Endodermal cell (in vitro differentiated cells): ENCODE data around the gene CDC42BPG. TPM values are rescaled to one million over a fixed set of nuclear protein-coding genes. Genes with fewer than 3 reads are reported as not detected.
A peak's percentile ranks its signal among the peaks of the same experiment; 100 is the strongest.

ENCODE experiments used
- DNase-seq: peaks from one replicate; pipeline ENCODE4 v3.0.0-alpha.2; 2017
- H3K27ac ChIP-seq: 2 replicates; pipeline ENCODE4 v1.5.1; 2013; ENCODE audit warnings: mild to moderate bottlenecking, low read depth, low read length, moderate library complexity
- H3K27me3 ChIP-seq: 2 replicates; pipeline ENCODE4 v1.6.1; 2013; ENCODE audit warnings: mild to moderate bottlenecking, low read length, moderate library complexity; ENCODE audit not compliant: insufficient read depth, control insufficient read depth, poor library complexity, severe bottlenecking
- H3K36me3 ChIP-seq: 2 replicates; pipeline ENCODE4 v1.7.0; 2013; ENCODE audit warnings: mild to moderate bottlenecking, low read length, moderate library complexity; ENCODE audit not compliant: control insufficient read depth, insufficient read depth
- H3K4me1 ChIP-seq: one replicate; pipeline ENCODE4 v1.7.0; 2013; ENCODE audit warnings: low read length; ENCODE audit not compliant: control insufficient read depth, insufficient read depth
- H3K4me3 ChIP-seq: 2 replicates; pipeline ENCODE4 v1.5.1; 2013; ENCODE audit warnings: mild to moderate bottlenecking, low read length, moderate library complexity
- H3K9ac ChIP-seq: 2 replicates; pipeline ENCODE4 v1.6.1; 2013; ENCODE audit warnings: mild to moderate bottlenecking, low read length, moderate library complexity; ENCODE audit not compliant: poor library complexity, severe bottlenecking; ENCODE audit errors: extremely low read depth
- H3K9me3 ChIP-seq: 2 replicates; pipeline ENCODE4 v1.6.1; 2013; ENCODE audit warnings: mild to moderate bottlenecking, low read length, moderate library complexity; ENCODE audit not compliant: control insufficient read depth
- H3K27ac Mint-ChIP-seq: 2 replicates; pipeline ENCODE4 v1.8.0; 2020; ENCODE audit warnings: mixed read lengths
- H3K27me3 Mint-ChIP-seq: 2 replicates; pipeline ENCODE4 v1.8.0; 2021; ENCODE audit warnings: mild to moderate bottlenecking, mixed read lengths; ENCODE audit not compliant: insufficient read depth
- H3K36me3 Mint-ChIP-seq: 2 replicates; pipeline ENCODE4 v1.8.0; 2020; ENCODE audit warnings: low read depth, mixed read lengths
- H3K4me1 Mint-ChIP-seq: 2 replicates; pipeline ENCODE4 v1.8.0; 2020; ENCODE audit warnings: mixed read lengths
- H3K4me3 Mint-ChIP-seq: 2 replicates; pipeline ENCODE4 v1.8.0; 2020; ENCODE audit warnings: mild to moderate bottlenecking, moderate library complexity, mixed read lengths
- H3K9me3 Mint-ChIP-seq: 2 replicates; pipeline ENCODE4 v1.8.0; 2020; ENCODE audit warnings: mild to moderate bottlenecking, mixed read lengths
- WGBS, 2 experiments: methylation state at CpG; one replicate each; pipeline versions ENCODE4 v1.1.5 to v1.1.7; 2013; ENCODE audit warnings: missing lambda C conversion rate in 2 of 2, mixed read lengths in 1 of 2; ENCODE audit not compliant: insufficient coverage in 1 of 2, insufficient read length in 1 of 2; 5-methylcytosine and 5-hydroxymethylcytosine counted together
- total RNA-seq, 2 donors: library from RNA; stranded (reverse); fragmentation: NEBNext Ultra II Directional in 1 of 2; extraction: Animal tissue kit (Norgen Biotek cat#: 25700) in 1 of 2; gene quantifications; 2 replicates in 1 of 2; 3 replicates in 1 of 2; pipeline ENCODE4 v1.2.1, GENCODE V29; 2021
- TF ChIP-seq, protein P1 (sequence below): fragments of 200-600 bp; sonication (generic); conservative IDR thresholded peaks from 2 replicates; pipeline ENCODE4 v1.5.0; 2021; ENCODE audit warnings: antibody characterized with exemption, mild to moderate bottlenecking

Gene CDC42BPG
- total RNA-seq, 2 donors from 2014 or later = 11.1 to 12.6 TPM

DNA sequence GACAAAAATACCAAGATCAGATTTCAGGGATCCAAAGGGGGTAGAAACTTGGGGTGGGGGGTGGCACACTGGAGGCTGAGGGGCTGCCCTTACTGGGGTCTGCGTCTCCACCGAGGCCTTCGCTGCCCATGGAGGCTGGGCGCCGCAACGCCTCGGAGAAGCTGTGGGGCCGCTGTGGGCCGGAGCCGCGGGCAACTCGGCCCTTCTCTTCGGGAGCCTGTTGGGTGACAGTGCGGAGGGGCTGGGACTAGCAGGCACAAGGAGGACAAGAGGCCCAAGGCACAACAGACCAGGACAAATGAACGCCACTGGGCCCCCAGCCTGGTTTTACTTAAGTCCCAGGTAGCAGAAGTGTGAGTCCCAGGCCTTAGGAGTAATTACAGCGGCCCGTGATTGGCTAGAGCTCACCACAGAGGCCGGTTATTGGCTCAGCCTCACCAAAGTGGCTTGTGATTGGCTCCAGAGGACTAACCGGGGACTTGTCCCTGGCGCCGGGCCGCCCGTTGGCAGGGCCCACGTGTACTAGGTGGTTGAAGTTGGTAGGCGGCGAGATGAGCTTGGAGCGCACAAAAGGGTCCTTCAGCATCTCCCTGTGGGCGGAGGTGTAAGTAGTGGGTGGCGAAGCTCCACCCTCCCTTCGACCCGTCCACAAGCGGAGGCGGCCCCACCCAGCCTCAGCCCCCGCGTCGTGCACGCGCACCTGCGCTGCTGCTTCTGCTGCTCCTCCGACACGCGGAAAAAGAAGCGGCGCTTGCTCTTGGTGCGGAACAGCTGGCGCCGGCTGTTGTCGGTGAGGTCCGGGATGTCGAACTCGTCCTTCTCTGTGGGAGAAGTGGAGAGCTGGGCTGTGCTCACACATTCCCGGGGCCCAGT is 17.6 kb downstream of the CDC42BPG start:
- no peaks in the 10 kb centered on the region for H3K27me3 Mint-ChIP-seq
- no peaks in the 10 kb centered on the region for H3K9me3 ChIP-seq
- H3K27me3 ChIP-seq = no peaks in the 10 kb centered on the region
- H3K4me1 Mint-ChIP-seq = no peaks in the 10 kb centered on the region
- H3K4me3 Mint-ChIP-seq = no peak overlapping the region
- H3K4me3 ChIP-seq = no peak overlapping the region
- peaks cover 22% of the 10 kb centered on the region for H3K36me3 Mint-ChIP-seq
- DNase-seq = peak; percentile 79
- no peak overlapping the region for H3K27ac Mint-ChIP-seq
- H3K27ac ChIP-seq = no peak overlapping the region
- no peaks in the 10 kb centered on the region for H3K36me3 ChIP-seq
- 96 to 98% methylated on average over 28 to 52 of the region's 52 CpGs for WGBS, 2 experiments
- TF ChIP-seq, protein P1, sequence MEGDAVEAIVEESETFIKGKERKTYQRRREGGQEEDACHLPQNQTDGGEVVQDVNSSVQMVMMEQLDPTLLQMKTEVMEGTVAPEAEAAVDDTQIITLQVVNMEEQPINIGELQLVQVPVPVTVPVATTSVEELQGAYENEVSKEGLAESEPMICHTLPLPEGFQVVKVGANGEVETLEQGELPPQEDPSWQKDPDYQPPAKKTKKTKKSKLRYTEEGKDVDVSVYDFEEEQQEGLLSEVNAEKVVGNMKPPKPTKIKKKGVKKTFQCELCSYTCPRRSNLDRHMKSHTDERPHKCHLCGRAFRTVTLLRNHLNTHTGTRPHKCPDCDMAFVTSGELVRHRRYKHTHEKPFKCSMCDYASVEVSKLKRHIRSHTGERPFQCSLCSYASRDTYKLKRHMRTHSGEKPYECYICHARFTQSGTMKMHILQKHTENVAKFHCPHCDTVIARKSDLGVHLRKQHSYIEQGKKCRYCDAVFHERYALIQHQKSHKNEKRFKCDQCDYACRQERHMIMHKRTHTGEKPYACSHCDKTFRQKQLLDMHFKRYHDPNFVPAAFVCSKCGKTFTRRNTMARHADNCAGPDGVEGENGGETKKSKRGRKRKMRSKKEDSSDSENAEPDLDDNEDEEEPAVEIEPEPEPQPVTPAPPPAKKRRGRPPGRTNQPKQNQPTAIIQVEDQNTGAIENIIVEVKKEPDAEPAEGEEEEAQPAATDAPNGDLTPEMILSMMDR = no peak
- no peaks in the 10 kb centered on the region for H3K4me1 ChIP-seq
- no peaks in the 10 kb centered on the region for H3K9me3 Mint-ChIP-seq
- no peak overlapping the region for H3K9ac ChIP-seq

DNA sequence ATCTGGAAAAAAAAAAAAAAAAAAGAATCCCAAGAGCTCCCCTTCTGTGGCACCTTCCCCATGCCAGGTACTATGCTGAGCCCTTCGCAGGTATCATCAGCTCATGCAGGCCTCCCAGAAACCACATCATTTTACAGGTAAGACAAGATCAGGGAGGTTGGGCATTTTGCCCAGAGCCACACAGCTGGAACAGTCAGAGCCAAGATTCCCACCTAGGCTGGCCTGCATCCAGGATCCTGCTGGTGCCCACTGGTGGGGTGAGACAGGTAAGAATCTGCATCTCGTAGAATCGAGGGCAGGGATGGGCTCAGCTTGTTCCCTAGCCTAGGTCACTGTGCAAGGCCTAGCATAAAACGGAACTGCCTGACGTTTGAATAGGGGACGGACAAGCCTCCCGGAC is 18.4 kb downstream of the CDC42BPG start:
- no peaks in the 10 kb centered on the region for H3K4me1 ChIP-seq
- WGBS, 2 experiments = 89 to 91% methylated on average over 7 of the region's 7 CpGs
- Mint-ChIP-seq H3K36me3 (peaks cover 22% of the 10 kb centered on the region), H3K27ac (no peak overlapping the region), H3K27me3 (no peaks in the 10 kb centered on the region), H3K4me1 (no peaks in the 10 kb centered on the region), H3K9me3 (no peaks in the 10 kb centered on the region), H3K4me3 (no peak overlapping the region)
- DNase-seq = no peak
- no peaks in the 10 kb centered on the region for H3K36me3 ChIP-seq
- no peak overlapping the region for H3K4me3 ChIP-seq
- no peaks in the 10 kb centered on the region for H3K9me3 ChIP-seq
- TF ChIP-seq, protein P1 = no peak
- no peak overlapping the region for H3K27ac ChIP-seq
- H3K9ac ChIP-seq = no peak overlapping the region
- no peaks in the 10 kb centered on the region for H3K27me3 ChIP-seq

DNA sequence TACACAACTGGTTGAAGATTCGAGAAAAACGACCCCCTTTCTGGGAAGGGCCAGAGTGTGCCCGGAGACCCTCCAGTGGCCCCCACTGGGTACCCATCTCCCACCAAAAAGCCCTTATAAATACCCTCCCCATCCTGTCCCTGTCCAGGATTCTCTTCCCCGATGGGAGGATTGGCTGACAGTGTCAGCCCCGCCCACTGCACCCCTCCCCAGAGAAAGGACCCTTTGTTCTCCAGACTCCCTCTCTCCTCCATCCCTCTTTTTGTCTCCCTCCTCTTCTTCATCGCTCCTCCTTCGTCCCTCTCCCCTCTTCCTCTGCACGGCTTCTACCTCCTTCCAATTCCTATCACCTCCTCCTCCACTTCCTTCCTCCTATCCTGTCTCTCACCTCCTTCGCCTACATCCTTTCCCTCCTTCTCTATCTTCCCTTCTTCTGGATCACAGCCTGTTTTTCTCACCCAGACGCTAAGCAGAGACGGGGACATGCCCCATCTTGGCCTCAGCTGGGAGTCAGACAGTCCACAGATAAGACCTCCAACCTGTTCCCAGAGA is 20.8 kb downstream of the CDC42BPG start:
- Histone ChIP-seq H3K27ac (no peak overlapping the region), H3K9me3 (no peaks in the 10 kb centered on the region), H3K9ac (no peak overlapping the region), H3K36me3 (no peaks in the 10 kb centered on the region), H3K4me1 (no peaks in the 10 kb centered on the region), H3K4me3 (no peak overlapping the region), H3K27me3 (no peaks in the 10 kb centered on the region)
- no peaks in the 10 kb centered on the region for H3K27me3 Mint-ChIP-seq
- no peak for DNase-seq
- no peak overlapping the region for H3K4me3 Mint-ChIP-seq
- no peaks in the 10 kb centered on the region for H3K4me1 Mint-ChIP-seq
- no peaks in the 10 kb centered on the region for H3K9me3 Mint-ChIP-seq
- no peak overlapping the region for H3K27ac Mint-ChIP-seq
- TF ChIP-seq, protein P1 = no peak
- WGBS, 2 experiments = 80 to 85% methylated on average over 11 of the region's 11 CpGs
- H3K36me3 Mint-ChIP-seq = peaks cover 19% of the 10 kb centered on the region
